NCI-H1436 treated with DMSO at 0.1 percent for 48 hours (cell line): ENCODE measurements around the gene TMPO.
"Not testable (repeated sequence)": the region's sequence is repeated elsewhere in the genome, so short reads cannot be mapped to it uniquely, and the experiment has no call there.

ENCODE experiments used
- DNase-seq: peaks from one replicate; lab custom pipeline; 2025; lab: John Stamatoyannopoulos, UW

TMPO gene

DNA sequence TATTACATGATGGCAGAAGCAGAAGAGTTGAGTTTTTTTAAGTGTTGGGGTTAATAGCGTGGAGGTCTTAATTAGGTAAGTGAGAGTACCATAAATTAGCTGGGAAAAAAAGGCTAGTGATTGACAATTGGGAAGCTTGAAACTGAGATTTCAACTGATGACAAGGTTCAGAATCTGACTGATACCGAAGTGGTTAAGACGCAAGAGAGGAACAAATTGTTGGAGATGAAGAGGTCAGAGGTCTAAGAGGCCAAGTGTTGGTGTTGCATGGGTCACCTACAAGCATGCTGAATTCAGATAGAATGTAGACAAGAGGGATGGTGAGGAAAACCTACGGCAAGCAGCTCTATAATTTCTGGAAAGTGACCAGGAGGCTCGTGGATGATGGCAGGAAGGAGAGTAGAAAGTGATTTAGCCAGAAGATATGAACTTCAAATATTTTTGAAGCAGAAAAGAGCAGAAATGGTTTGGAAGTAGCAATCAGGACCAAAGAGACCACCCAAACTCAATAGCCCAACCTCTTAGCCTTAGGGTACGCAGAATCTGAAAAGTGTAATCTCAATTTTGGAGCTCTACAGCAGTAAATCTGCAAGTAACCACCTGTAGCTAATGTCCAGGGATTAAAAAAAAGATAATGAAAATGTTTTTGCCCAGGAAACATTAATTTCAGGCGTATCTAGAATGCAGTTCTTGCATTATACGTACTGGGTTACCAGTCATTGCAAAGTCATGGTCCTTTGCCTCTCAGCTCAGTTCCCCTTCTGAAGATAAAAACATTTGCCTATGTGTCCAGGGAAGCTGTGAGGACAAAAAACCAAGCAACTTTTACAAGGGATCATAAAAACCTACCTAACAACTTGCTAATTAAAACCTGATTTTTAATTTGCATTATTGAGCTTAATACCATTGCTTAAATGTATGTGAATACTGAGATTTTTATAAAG, 1.7 kb upstream of the TMPO start:
- no peak for DNase-seq

DNA sequence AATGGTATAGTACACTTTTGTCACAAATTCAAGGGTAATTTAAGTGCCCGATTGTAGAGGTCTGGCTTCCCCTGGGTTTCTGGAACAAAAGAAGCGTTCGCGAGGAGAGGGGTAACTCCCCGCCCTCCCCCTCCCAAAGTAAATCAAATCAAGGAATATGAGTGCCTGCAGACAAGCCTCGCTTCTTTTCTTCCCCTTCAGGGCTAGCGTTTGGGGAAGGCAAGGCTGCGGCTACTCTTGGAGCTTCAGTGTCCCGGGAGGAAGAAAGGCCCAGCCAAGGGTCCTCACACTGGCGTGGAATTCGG, 456 bp upstream of the TMPO start:
- no peak for DNase-seq

DNA sequence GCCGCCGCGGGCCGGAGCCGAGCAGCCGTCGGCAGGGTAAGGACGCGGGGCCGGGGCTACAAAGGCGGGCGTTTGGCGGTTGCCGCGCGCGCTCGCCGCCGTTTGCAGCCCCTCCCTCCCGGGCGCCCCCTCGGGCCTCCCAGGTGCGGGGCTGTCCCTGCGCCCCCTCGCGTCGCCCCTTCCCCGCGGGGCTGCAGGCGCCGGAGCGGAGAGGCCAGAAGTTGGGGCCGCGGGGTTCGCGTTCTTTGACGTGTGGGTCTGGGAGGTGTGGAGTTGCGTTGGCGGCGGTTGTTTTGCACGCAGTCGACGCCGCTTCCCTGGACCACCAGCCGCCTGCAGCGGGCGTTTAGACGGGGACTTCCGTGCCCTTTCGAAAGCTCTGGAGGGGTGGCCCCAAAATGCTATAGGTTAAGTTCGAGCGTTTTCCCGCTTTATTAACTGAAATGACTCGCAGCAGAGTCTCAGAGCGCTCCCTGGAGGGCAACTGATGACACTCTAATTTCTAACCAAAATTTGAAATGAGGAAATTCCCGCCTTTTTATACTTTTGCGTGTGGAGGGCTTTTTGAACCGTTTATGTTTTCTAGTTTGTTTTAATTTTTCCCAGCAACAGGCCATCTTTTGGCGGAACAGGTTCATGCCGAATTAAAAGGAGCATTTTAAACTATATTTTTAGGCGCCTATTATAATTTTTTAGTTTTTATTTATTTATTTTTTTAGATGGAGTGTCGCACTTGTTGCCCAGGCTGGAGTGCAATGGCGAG, 902 bp downstream of the TMPO start:
- peak; percentile 83 for DNase-seq

DNA sequence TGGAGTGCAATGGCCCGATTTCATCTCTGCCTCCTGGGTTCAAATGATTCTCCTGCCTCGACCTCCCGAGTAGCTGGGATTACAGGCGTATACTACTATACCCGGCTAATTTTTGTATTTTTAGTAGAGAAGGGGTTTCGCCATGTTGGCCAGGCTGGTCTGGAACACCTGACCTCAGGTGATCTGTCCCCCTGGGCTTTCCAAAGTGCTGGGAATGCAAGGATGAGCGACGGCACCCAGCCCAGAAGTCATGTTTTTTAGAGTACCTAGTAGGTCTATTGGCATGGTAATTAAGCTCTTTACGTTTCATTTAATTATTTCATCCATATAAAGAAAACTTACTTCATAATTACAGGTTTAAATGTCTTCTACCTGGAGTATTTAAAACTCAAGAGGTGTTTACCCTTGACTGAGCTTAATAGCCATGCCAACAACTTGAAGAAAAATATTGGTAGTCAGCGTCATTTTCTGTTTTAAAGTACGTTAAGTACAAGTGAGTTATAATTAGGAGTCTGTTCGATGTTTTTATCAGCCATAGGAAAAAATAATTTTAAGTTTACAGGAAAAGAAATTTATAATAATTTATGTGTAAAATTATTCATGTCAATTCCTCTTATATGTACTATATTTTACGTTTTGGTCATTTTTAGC, 4.0 kb downstream of the TMPO start:
- no peak for DNase-seq

DNA sequence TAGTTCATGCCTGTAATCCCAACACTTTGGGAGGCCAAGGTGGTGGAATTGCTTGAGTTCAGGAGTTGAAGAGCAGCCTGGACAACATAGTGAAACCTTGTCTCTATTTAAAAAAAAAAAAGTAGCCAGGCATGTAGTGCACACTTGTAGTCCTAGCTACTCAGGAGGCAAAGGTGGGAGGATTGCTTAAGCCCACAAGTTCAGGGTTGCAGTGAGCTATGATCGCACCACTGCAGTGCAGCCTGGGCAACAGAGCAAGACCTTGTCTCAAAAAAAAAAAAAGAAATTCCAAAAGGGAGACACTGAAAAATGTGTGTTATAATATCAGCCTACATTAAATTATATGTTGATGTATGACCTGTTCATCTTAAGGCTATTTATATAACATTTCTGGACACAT, 14.7 kb downstream of the TMPO start:
- no peak for DNase-seq

DNA sequence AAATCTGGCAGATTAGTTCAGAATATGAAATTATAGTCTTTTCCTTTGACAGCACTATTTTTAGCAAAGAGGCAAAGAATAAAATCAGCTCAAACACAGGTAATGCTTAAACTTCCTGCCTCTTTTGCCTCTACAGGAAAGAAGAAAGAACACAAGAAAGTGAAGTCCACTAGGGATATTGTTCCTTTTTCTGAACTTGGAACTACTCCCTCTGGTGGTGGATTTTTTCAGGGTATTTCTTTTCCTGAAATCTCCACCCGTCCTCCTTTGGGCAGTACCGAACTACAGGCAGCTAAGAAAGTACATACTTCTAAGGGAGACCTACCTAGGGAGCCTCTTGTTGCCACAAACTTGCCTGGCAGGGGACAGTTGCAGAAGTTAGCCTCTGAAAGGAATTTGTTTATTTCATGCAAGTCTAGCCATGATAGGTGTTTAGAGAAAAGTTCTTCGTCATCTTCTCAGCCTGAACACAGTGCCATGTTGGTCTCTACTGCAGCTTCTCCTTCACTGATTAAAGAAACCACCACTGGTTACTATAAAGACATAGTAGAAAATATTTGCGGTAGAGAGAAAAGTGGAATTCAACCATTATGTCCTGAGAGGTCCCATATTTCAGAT, 17.4 kb downstream of the TMPO start:
- no peak for DNase-seq

DNA sequence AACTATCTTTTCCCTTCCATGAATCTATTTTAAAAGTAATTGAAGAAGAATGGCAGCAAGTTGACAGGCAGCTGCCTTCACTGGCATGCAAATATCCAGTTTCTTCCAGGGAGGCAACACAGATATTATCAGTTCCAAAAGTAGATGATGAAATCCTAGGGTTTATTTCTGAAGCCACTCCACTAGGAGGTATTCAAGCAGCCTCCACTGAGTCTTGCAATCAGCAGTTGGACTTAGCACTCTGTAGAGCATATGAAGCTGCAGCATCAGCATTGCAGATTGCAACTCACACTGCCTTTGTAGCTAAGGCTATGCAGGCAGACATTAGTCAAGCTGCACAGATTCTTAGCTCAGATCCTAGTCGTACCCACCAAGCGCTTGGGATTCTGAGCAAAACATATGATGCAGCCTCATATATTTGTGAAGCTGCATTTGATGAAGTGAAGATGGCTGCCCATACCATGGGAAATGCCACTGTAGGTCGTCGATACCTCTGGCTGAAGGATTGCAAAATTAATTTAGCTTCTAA, 18.4 kb downstream of the TMPO start:
- no peak for DNase-seq

DNA sequence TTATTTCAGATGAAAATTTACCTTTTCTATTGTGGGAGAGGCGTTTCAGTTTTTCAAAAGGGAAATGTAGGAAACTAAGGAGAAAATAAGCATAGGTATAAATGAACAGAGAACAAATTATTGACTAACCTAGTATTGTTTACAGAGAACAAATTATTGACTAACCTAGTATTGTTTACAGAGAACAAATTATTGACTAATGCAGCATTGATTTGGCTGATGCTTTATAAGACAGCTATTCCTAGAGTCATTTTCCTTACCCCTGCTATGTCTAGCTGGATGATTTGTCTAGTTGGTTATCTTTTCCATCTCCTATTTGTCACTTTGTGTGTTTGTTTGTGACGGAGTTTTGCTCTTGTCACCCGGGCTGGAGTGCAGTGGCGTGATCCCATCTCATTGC, 22.6 kb downstream of the TMPO start:
- no peak for DNase-seq

DNA sequence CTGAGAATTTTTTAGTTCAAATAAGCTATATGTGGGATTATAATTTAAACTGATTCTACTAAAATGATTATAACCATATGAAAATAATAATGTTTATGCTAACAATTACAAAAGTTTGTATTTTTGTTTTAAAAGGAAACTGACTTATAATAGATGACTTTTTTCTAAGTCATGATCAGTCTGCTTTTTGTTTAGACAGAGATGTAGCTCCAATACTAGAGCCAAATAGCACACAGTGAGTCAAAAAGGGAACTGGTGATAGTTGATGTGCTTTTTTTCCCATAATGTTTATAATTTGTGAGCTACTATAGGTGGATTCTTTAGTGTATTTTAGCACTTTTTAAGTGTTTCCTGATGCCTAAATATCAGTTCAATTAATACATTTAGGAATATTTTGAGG, 28.3 kb downstream of the TMPO start:
- DNase-seq: no peak

DNA sequence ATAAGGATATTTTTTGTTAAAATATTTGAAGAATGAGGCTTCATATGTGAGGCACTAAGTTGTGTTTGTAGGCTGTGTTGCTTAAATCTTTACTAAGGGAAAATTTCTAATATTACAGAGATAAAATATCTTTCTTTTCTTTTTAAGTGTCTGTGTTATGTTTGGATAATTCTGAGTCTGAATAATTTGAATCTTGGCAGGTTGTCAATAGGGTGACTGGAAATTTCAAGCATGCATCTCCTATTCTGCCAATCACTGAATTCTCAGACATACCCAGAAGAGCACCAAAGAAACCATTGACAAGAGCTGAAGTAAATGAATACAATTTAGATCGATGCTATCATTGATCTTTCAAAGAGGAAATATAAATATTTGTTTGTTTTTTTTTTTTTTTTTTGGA, 29.4 kb downstream of the TMPO start:
- DNase-seq: no peak

DNA sequence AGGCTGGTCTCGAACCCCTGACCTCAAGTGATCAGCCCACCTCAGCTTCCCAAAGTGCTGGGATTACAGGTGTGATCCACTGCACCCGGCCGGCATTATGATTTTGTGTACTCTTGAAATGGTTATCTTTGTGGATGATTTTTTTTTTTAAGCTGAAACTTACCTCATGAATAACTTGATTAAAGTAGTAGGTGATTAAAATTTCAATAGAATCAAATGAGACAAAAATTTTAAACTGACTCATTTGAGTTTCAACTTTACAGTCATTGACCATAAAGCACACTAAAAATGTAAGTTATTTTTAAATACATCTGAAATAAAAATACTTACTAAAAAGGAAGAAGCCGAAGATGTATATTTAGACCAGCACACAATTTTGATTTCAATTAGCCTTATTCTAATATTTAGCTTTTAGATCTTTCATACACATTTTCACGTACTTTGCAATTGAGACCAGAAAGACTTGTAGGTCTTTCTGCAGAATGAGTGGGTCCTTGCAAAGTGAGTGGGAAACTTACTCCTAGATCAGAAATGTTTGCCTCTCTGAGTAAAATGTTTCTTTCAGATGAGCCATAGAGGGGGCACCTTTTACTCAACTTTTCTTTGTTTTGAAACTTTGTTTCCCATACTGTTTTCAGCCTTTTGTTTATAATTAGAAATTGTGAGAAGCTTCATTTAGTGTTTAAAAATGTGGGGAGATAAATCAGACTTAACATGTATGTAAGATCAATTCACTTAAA, 34.2 kb downstream of the TMPO start:
- no peak for DNase-seq

DNA sequence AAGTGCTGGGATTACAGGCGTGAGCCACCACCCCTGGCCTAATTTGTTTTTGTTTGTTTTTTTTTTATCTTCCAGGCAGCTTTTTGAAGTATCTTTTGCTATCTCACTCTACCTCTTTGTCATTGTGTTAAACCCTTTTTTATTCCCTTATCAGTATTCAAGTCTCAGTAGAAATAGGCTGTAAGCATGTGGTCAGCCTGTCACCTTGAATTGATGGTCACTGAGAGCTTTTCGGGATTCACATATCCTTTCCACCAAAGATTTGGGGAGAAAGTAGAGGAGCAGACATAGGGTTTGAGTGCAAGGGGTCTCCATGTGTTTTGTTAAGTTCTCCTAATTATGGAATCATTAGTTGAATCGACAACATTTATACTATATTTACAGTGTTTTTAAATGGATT, 36.4 kb downstream of the TMPO start:
- DNase-seq: no peak

DNA sequence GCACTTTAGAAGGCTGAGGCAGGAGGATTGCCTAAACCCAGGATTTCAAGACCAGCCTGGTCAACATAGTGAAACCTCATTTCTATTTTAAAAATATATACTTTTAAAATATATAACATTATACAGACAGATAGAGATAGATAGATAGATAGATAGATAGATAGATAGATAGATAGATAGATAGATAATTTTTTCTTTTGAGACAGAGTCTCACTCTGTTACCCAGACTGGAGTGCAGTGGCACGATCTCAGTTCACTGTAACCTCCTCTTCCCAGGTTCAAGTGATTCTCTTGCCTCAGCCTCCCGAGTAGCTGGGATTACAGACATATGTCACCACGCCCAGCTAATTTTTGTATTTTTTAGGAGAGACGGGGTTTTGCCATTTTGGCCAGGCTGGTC, 42.7 kb downstream of the TMPO start:
- not testable (repeated sequence) for DNase-seq

DNA sequence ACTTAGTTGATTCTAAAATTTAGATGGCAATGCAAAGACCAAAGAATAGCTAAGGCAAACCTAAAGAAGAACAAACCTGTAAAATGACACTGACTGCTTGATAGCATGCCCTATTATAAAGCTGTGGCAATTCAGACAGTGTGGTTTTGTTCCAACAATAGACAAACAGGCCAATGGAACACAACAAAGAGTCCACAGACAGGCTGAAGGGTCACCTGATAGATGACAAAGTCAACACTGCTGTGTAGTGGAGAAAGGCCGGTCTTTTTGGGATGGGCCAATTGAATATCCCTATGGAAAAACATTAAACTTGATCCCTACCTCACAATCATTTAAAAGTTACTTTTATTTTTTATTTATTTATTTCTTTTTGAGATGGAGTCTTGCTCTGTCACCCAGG, 44.3 kb downstream of the TMPO start:
- DNase-seq: no peak

DNA sequence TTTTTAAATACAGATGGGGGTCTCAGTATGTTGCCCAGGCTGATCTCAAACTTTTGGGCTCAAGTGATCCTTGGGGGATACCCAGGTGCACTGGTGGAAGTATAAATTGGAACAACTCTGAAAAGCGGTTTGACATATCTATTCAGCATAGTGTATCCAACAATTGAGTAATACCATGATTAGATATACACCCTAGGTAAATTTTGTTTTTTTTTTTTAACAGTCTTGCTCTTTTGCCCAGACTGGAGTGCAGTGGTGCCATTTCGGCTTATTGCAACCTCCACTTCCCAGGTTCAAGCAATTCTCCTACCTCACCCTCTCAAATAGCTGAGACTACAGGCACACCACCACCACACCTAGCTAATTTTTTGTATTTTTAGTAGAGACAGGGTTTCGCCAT, 46.5 kb downstream of the TMPO start:
- no peak for DNase-seq

DNA sequence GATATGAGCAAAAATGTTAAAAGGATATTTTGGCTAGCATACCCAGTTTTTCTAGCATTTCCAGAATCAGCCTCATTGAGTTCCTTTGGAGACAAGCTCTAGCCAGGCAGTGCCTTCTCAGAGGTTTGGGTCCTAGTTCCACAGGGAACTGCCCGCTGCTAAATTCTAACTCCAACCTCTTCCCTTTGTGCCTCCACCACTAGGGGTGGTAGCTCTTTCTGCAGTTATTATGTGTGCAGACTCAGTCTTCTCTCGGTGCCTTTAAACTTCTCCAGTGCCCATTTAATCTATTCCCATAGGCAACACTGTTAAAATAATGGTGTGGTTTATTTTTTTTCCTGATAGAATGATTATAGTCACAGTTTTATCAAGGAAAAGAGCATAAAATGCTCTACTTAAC, 56.6 kb downstream of the TMPO start:
- DNase-seq: no peak

DNA sequence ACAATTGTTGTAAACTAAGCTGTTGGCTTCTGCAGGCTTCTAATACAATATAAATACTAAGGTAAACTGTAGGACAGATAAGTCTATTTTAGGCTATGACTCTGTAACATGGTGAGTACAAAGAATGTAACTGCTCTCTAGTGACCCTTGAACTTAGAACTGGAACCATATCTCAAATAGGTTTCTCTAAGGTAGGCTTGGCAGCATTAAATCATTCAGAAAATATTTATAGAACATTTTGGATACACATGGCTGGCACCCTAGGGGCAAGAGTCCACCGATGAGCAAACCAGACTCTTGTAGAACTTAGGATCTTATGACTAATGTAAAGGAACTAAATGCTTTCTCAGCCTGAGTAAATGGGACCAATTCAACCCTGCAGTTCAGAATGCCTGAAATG, 58.7 kb downstream of the TMPO start:
- DNase-seq: no peak

DNA sequence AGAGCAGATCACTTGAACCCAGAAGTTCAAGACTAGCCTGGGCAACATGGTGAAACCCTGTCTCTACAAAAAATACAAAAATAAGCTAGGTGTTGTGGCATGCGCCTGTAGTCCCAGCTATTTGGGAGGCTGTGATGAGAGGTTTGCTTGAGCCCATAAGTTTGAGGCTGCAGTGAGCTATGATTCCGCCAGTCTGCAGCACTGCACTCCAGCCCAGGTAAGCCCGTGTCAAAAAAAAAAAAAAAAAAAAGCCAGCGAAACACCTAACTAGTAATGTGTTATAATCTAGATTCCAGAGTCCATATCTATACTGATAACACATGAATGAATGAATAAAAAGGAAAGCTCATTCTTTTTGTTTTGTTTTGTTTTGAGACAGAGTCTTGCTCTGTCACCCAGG, 59.6 kb downstream of the TMPO start:
- DNase-seq: no peak

DNA sequence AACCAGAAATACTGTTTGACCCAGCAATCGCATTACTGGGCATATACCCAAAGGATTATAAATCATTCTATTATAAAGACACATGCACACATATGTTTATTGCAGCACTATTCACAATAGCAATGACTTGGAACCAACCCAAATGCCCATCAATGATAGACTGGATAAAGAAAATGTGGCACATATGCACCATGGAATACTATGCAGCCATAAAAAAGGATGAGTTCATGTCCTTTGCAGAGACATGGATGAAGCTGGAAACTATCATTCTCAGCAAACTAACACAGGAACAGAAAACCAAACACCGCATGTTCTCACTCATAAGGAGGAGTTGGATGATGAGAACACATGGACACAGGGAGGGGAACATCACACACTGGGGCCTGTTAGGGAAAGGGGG, 61.4 kb downstream of the TMPO start:
- not testable (repeated sequence) for DNase-seq

DNA sequence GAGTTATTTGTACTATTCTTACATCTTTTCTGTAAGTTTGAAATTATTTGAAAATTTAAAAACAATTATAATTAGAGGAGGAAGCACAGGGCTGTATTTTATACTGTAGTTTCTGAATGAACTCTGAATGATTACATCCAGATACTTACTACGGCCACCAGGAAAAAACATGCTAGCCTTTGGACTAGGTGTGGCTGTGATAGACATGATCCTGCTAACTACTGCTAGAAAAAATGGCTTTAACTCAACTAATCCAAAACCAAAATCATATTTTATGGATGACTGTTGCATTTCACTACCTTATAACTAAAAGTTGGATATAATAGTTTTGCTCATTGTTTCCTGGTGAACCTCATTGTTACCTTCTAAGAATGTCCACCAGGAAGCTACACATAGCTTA, 63.0 kb downstream of the TMPO start:
- no peak for DNase-seq

DNA sequence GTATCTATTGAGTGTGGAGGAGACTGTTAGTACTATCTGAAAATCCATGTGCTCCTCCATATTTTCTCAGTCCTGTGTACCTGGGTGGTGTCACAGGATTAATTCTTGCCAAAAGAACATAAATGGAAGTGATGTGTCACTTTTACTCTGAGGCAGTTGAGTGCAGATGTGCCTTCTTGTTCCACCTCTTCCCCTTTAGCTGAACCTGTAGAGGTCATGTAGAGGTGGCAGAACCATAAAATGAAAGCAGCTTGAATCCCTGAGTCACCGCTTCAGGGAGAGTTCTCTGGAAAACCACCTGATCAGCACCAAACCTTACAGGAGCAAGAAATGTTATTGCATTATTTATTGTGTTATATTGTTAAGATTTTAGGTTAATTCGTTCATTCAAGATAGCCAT, 63.4 kb downstream of the TMPO start:
- DNase-seq: no peak

DNA sequence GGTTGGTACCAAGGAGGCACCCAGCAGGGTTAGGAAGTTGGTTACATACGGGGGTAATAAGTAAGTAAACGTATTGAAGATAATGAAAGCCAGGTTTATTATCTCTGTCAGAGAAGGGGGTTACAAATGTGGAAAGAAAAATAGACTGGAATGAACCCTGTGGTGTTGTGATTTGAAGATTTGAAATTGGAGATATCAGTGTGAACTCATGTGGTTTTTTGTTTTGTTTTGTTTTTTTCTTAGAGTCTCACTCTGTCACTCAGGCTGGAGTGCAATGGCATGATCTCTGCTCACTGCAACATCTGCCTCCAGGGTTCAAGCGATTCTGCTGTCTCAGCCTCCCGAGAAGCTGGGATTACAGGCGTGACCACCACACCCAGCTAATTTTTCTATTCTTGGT, 64.0 kb downstream of the TMPO start:
- no peak for DNase-seq
